ENCODE measurements around the gene TEP1. TPM values are rescaled to one million over a fixed set of nuclear protein-coding genes. Genes with fewer than 3 reads are reported as not detected.

TEP1 gene
- total and polyA plus RNA-seq, 2 of the 8 experiments (the other 6 are each of a cell fraction or from before 2014, with no cell fraction given): 6.9 to 10.7 TPM

DNA sequence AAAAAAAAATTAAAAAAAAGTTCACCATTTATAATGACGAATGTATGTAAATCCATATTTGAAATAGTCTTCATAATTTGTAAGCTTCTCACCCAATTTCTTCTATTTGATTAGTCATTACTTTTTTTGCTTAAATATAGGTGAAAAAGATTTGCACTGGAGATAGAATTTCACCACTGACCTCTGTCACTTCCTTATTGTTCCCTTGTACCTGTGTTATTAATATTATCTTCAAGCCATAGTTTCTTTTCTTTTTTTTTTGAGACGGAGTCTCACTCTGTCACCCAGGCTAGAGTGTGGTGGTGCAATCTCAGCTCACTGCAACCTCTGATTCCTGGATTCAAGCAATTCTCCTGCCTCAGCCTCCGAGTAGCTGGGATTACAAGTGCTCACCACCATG lies 15.8 kb downstream of the TEP1 start:
- H2AK5ac ChIP-seq (ENCODE audit: low read depth, low read length): no peak overlapping the region
- WGBS, 2 experiments (ENCODE audit: extremely low coverage in 1 of 2, insufficient coverage in 1 of 2, insufficient read length in 1 of 2, insufficient replicate concordance in 2 of 2, low coverage in 1 of 2, low lambda C conversion rate in 2 of 2, missing lambda C conversion rate in 1 of 2): 93% methylated on average over 3 of the region's 3 CpGs; no CpG with 5 or more reads in 1 of the 2 experiments
- H3K79me1 ChIP-seq (ENCODE audit: low read depth, low read length): no peaks in the 10 kb centered on the region
- H2BK5ac ChIP-seq (ENCODE audit: low read depth, low read length): no peak overlapping the region
- no peak overlapping the region for H2BK12ac ChIP-seq (ENCODE audit: low read depth, low read length)
- no peak for DNase-seq (ENCODE audit: low read depth in 1 of 2, low spot score in 2 of 2)
- no peak overlapping the region for H2BK20ac ChIP-seq (ENCODE audit: low read length)
- H3K36me3 ChIP-seq (ENCODE audit: control insufficient read depth in 2 of 4, insufficient read depth in 4 of 4, low read length in 3 of 4): peaks cover 0 to 9% (median 4%) of the 10 kb centered on the region in 4 experiments; a peak in 2 of 8 replicates
- no peaks in the 10 kb centered on the region for H3K9me3 ChIP-seq (ENCODE audit: insufficient read depth in 2 of 2, low read depth in 1 of 2, low read length in 1 of 2)
- H2BK120ac ChIP-seq (replicated peaks; ENCODE audit: low read depth, low read length): no peak overlapping the region
- H3K4me3 ChIP-seq (ENCODE audit: extremely low read depth in 1 of 4, insufficient read depth in 2 of 4, low read depth in 3 of 4, low read length in 4 of 4): no peak overlapping the region
- TF ChIP-seq CEBPB (IDR thresholded peaks at IDR 0.05; ENCODE audit: low read depth, low read length): no peak
- no peak for TF ChIP-seq TEAD4 (IDR thresholded peaks at IDR 0.05; ENCODE audit: low read depth, low read length)
- TF ChIP-seq GABPA (IDR thresholded peaks at IDR 0.05; ENCODE audit: borderline replicate concordance, insufficient read depth, low read length): no peak
- no peaks in the 10 kb centered on the region for H4K20me1 ChIP-seq (replicated peaks in 1 of 2; ENCODE audit: control insufficient read depth in 1 of 2, insufficient read depth in 2 of 2, low read length in 2 of 2)
- H4K91ac ChIP-seq (replicated peaks; ENCODE audit: insufficient read length, low read length): no peak overlapping the region
- H2AFZ ChIP-seq (ENCODE audit: low read length): no peak overlapping the region
- no peak overlapping the region for H3K18ac ChIP-seq (ENCODE audit: extremely low read depth, low read length)
- H3K23ac ChIP-seq (ENCODE audit: insufficient read length): no peak overlapping the region
- no peak overlapping the region for H3K4ac ChIP-seq (replicated peaks; ENCODE audit: insufficient read length, low read depth, low read length)
- H4K8ac ChIP-seq (ENCODE audit: extremely low read depth, insufficient read depth, low read length): no peak overlapping the region
- POLR2A ChIA-PET (ENCODE audit: partially characterized antibody): interaction anchor here (0.6 to 0.7 kb wide), 2 partner anchors 15 to 58 kb away, joined by 3 to 4 read pairs; no protein-coding TSS in a partner anchor
- H3K23me2 ChIP-seq (ENCODE audit: low read depth, low read length): no peaks in the 10 kb centered on the region
- no peaks in the 10 kb centered on the region for H3K4me1 ChIP-seq (replicated peaks in 1 of 4; ENCODE audit: control insufficient read depth in 3 of 4, insufficient read depth in 4 of 4, low read length in 3 of 4)
- H3K9ac ChIP-seq (replicated peaks in 1 of 4; ENCODE audit: extremely low read depth in 1 of 4, low read depth in 3 of 4, low read length in 3 of 4): no peak overlapping the region
- no peak overlapping the region for H2BK15ac ChIP-seq (ENCODE audit: low read length)
- no peak overlapping the region for H3K27ac ChIP-seq (ENCODE audit: low read depth, low read length)
- H3K4me2 ChIP-seq (ENCODE audit: insufficient read depth in 1 of 2, low read depth in 2 of 2, low read length in 2 of 2): no peak overlapping the region
- no peak overlapping the region for H4K5ac ChIP-seq (ENCODE audit: insufficient read length, low read depth, low read length)
- CTCF ChIA-PET (ENCODE audit: partially characterized antibody): no interaction called here
- no peaks in the 10 kb centered on the region for H3K79me2 ChIP-seq (ENCODE audit: control insufficient read depth in 1 of 2, insufficient read depth in 2 of 2, low read length in 2 of 2)
- no peak for FAIRE-seq
- no peak overlapping the region for H3K14ac ChIP-seq (ENCODE audit: insufficient read length)
- H3K56ac ChIP-seq (replicated peaks; ENCODE audit: insufficient read length, low read depth, low read length): no peak overlapping the region
- H3K27me3 ChIP-seq (replicated peaks in 1 of 4; ENCODE audit: control insufficient read depth in 3 of 4, extremely low read depth in 1 of 4, insufficient read depth in 3 of 4, low read length in 3 of 4): no peaks in the 10 kb centered on the region
